BJ (cell line): ENCODE results near the gene MCRIP2. TPM values are rescaled to one million over a fixed set of nuclear protein-coding genes. Genes with fewer than 3 reads are reported as not detected.
A peak's percentile ranks its signal among the peaks of the same experiment; 100 is the strongest.

ENCODE experiments used
- CTCF ChIA-PET: fragments of 350-600 bp; formaldehyde crosslinking; extraction: SDS; loops from one replicate; lab custom pipeline; 2021; ENCODE audit warnings: antibody characterized with exemption, inconsistent platforms; lab: Yijun Ruan, JAX
- POLR2A ChIA-PET: fragments of 300-600 bp; sonication (Branson Sonifier 250); formaldehyde crosslinking; extraction: SDS; loops from one replicate; lab custom pipeline; 2021; ENCODE audit warnings: antibody characterized with exemption; lab: Charles Lee
- DNase-seq: peaks from one replicate; pipeline ENCODE4 v3.0.0-alpha.2; 2011; ENCODE audit warnings: low read depth
- H3K27me3 ChIP-seq: 2 replicates; pipeline ENCODE4 v1.6.0; 2011; ENCODE audit warnings: low read length; ENCODE audit not compliant: control insufficient read depth, insufficient read depth
- H3K36me3 ChIP-seq: 2 replicates; pipeline ENCODE4 v1.5.1; 2011; ENCODE audit warnings: low read length; ENCODE audit not compliant: control insufficient read depth, insufficient read depth
- H3K4me3 ChIP-seq: 2 replicates; pipeline ENCODE4 v1.5.1; 2011; ENCODE audit warnings: low read depth, mild to moderate bottlenecking, control low read depth, low read length
- CTCF ChIP-seq: IDR thresholded peaks from 2 replicates; pipeline ENCODE4 v1.5.1; 2011; ENCODE audit warnings: low read depth, mild to moderate bottlenecking, control low read depth, inconsistent platforms, low read length, moderate library complexity; ENCODE audit not compliant: insufficient read depth
- polyA plus RNA-seq: library from polyadenylated mRNA; depleted of rRNA; stranded (reverse); fragments of >200 nt; gene quantifications from 2 replicates; pipeline ENCODE4 v1.2.3, GENCODE V29; 2011

MCRIP2 gene
- polyA plus RNA-seq, 1 experiment, result 16.5 TPM

DNA sequence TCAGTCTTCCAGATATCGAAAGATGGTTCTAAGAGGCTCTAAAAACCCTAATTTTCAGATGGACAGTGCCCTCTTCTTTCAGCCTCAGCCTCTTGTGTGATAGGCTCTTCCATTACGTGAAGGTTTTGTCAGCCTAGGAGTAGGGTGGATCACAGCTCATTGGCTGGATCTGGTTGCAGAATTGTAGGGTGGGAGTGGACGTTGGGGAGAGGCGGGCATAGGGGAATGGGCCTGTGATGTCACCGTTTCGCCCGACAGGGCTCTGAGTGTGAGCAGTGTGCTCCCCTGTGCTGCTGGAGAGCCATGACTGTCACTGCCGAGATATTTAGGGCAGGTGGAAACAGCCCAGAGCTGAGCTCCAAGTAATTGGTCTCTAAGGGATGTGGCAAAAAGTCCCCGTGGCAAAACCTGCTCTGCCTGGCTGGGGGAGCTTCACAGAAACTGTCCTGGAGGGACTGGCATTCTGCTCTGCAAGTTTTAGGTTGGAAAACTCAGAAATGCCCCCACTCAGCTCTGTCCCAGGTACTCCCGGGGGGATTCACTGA lies 17.0 kb upstream of the MCRIP2 start:
- no peak for DNase-seq
- Histone ChIP-seq H3K4me3 (no peak overlapping the region), H3K27me3 (no peaks in the 10 kb centered on the region), H3K36me3 (peaks cover 5% of the 10 kb centered on the region)
- TF ChIP-seq CTCF, result no peak
- ChIA-PET CTCF (no interaction called here), POLR2A (no interaction called here)

- ChIA-PET POLR2A (no interaction called here), CTCF (no interaction called here)
- no peak for TF ChIP-seq CTCF
- Histone ChIP-seq H3K4me3 (no peak overlapping the region), H3K36me3 (peaks cover 5% of the 10 kb centered on the region), H3K27me3 (no peaks in the 10 kb centered on the region)
- DNase-seq, result no peak
Observed at GRCh38 chr16:625117-625976, 16.3 kb upstream of the MCRIP2 start.

GRCh38 chr16:625977-626765 lies 15.5 kb upstream of the MCRIP2 start:
- Histone ChIP-seq H3K27me3 (no peaks in the 10 kb centered on the region), H3K36me3 (peaks cover 5% of the 10 kb centered on the region), H3K4me3 (no peak overlapping the region)
- no peak for TF ChIP-seq CTCF
- ChIA-PET CTCF (no interaction called here), POLR2A (no interaction called here)
- no peak for DNase-seq

- Histone ChIP-seq H3K4me3 (no peak overlapping the region), H3K36me3 (peaks cover 5% of the 10 kb centered on the region), H3K27me3 (no peaks in the 10 kb centered on the region)
- POLR2A ChIA-PET, result no interaction called here
- CTCF ChIA-PET, result no interaction called here
- no peak for TF ChIP-seq CTCF
- peak; percentile 62 for DNase-seq
Observed at GRCh38 chr16:626787-627453, 14.7 kb upstream of the MCRIP2 start.
